ENCODE measurements around the gene GAD1. TPM values are rescaled to one million over a fixed set of nuclear protein-coding genes. Genes with fewer than 3 reads are reported as not detected.

GAD1 gene
- total RNA-seq, 4 donors from 2014 or later = 0.19 to 4.2 (median 0.26) TPM; not detected in 1

DNA sequence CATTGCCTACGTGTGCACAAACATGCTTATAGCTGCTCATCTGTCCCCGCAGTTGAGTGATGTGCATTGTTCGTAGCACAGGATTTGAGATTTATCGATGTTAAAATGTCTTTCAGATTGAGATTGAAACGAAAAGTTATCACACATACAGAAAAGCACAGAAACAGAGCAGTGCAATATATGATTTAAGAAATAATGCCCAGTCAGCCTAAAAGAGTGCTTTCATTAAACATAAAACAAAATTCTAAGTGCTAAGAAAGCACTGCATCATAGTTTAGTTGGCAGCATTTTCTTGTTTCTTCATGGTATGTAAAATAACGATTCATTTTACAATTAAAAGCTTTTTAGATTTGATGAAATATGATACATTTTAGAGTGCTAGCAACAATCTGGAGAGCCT lies 80.4 kb downstream of the GAD1 start:
- WGBS, 2 donors = 87 to 89% methylated on average over 6 of the region's 6 CpGs
- H3K4me3 ChIP-seq = no peak overlapping the region
- no peaks in the 10 kb centered on the region for H3K9me3 ChIP-seq
- intact Hi-C loops (cut with DNase I) = no loop called here
- no peaks in the 10 kb centered on the region for H3K4me1 ChIP-seq
- no peaks in the 10 kb centered on the region for H3K36me3 ChIP-seq
- H3K27me3 ChIP-seq = no peaks in the 10 kb centered on the region
- DNase-seq = no peak
- TF ChIP-seq CTCF (IDR thresholded peaks at IDR 0.05) = no peak
- H3K27ac ChIP-seq = no peak overlapping the region

- intact Hi-C loops (cut with DNase I) = no loop called here
- DNase-seq = no peak
- WGBS, 2 donors = 33 to 34% methylated on average over 5 of the region's 5 CpGs
- H3K27ac ChIP-seq = no peak overlapping the region
- H3K9me3 ChIP-seq = peaks cover 0 to 19% (median 14%) of the 10 kb centered on the region in 3 donors
- H3K36me3 ChIP-seq = no peaks in the 10 kb centered on the region
- TF ChIP-seq CTCF (IDR thresholded peaks at IDR 0.05) = no peak
- no peak for TF ChIP-seq POLR2A (IDR thresholded peaks at IDR 0.05)
- no peak overlapping the region for H3K4me3 ChIP-seq
- H3K27me3 ChIP-seq = peaks cover 0 to 13% (median 0%) of the 10 kb centered on the region in 4 donors
- H3K4me1 ChIP-seq = no peaks in the 10 kb centered on the region
Measured at GRCh38 chr2:170905864-170906263, 89.2 kb downstream of the GAD1 start.

Small RNA genes lying within 50 kb of the gene (small RNA-seq; reads per million reads assigned to genes)
- 0 reads per million in 4 donors for gene RF00019

Other genes with a start within 250 kb of the GAD1 start
- 1 to 10 TPM in 2 of 4 donors, under 1 TPM in 1, not detected in 1; 0.57 to 2.3 (median 1.8) TPM for gene SP5, start 101.5 kb upstream of the GAD1 start, total RNA-seq
- gene ERICH2, start 46.5 kb upstream of the GAD1 start, total RNA-seq = not detected
- 10 to 100 TPM; 45.8 to 66.1 (median 56.5) TPM for gene GORASP2, start 112.4 kb downstream of the GAD1 start, total RNA-seq